ENCODE results near the gene HOXD12.
A peak's percentile ranks its signal among the peaks of the same experiment; 100 is the strongest.

The HOXD12 gene

GRCh38 chr2:176118601-176119339 is 19.2 kb downstream of the HOXD12 start:
- DNase-seq (ENCODE audit: low read depth, low spot score) = no peak

GRCh38 chr2:176120364-176121189 is 21.0 kb downstream of the HOXD12 start:
- no peak for DNase-seq (ENCODE audit: low read depth, low spot score)

GRCh38 chr2:176121190-176122051 is 21.8 kb downstream of the HOXD12 start:
- DNase-seq (ENCODE audit: low read depth, low spot score) = no peak

GRCh38 chr2:176122052-176122682 is 22.6 kb downstream of the HOXD12 start:
- DNase-seq (ENCODE audit: low read depth, low spot score) = no peak

- DNase-seq (ENCODE audit: low read depth, low spot score) = no peak
These were observed 23.3 kb downstream of the HOXD12 start, which contains the start of gene HOXD9 for GRCh38 chr2:176122683-176123410. HOXD9 (plus strand) TSS chr2:176122719; CDS start chr2:176122769, 50 bp downstream.

GRCh38 chr2:176123411-176124109 is 24.0 kb downstream of the HOXD12 start:
- DNase-seq (ENCODE audit: low read depth, low spot score) = no peak

GRCh38 chr2:176124110-176124946 is 24.7 kb downstream of the HOXD12 start:
- DNase-seq (ENCODE audit: low read depth, low spot score) = no peak

GRCh38 chr2:176124947-176125771 is 25.6 kb downstream of the HOXD12 start:
- no peak for DNase-seq (ENCODE audit: low read depth, low spot score)

- no peak for DNase-seq (ENCODE audit: low read depth, low spot score)
These were observed 26.1 kb downstream of the HOXD12 start for GRCh38 chr2:176125772-176126054.

- peak; percentile 36 for DNase-seq (ENCODE audit: low read depth, low spot score)
These were observed 27.6 kb downstream of the HOXD12 start for GRCh38 chr2:176126929-176127773.

GRCh38 chr2:176127774-176128072 is 28.1 kb downstream of the HOXD12 start:
- no peak for DNase-seq (ENCODE audit: low read depth, low spot score)

- DNase-seq (ENCODE audit: low read depth, low spot score) = no peak
These were observed 28.8 kb downstream of the HOXD12 start for GRCh38 chr2:176128172-176128981.

- DNase-seq (ENCODE audit: low read depth, low spot score) = no peak
These were observed 29.6 kb downstream of the HOXD12 start, which contains the start of gene HOXD8 for GRCh38 chr2:176128982-176129796. HOXD8 (plus strand) TSS chr2:176129705; CDS start chr2:176130367, 662 bp downstream.

GRCh38 chr2:176129813-176130146 is 30.2 kb downstream of the HOXD12 start:
- DNase-seq (ENCODE audit: low read depth, low spot score) = no peak

GRCh38 chr2:176130147-176130956 is 30.8 kb downstream of the HOXD12 start:
- DNase-seq (ENCODE audit: low read depth, low spot score) = no peak

Measured in smooth muscle cell of the brain vasculature (primary cell).